GM23248 (cell line): ENCODE data around the gene OR5H6. TPM values are rescaled to one million over a fixed set of nuclear protein-coding genes. Genes with fewer than 3 reads are reported as not detected.

Experiments used
- DNase-seq: peaks from one replicate; pipeline ENCODE4 v3.0.0-alpha.2; 2015
- H2AFZ ChIP-seq: fragments of 200-600 bp; sonication (generic); 2 replicates; pipeline ENCODE4 v1.6.1; 2016; ENCODE audit warnings: antibody characterized with exemption
- H3F3A ChIP-seq: fragments of 200-600 bp; sonication (generic); 2 replicates; pipeline ENCODE4 v1.6.1; 2016; ENCODE audit warnings: mild to moderate bottlenecking, antibody characterized with exemption, mixed run types; ENCODE audit not compliant: insufficient read depth
- H3K27ac ChIP-seq: fragments of 200-600 bp; sonication (generic); 2 replicates; pipeline ENCODE4 v1.5.1; 2016; ENCODE audit warnings: mild to moderate bottlenecking
- H3K27me3 ChIP-seq: fragments of 200-600 bp; sonication (generic); replicated peaks from 2 replicates; pipeline ENCODE4 v1.6.1; 2016; ENCODE audit warnings: mild to moderate bottlenecking; ENCODE audit not compliant: insufficient read depth
- H3K36me3 ChIP-seq: fragments of 200-600 bp; sonication (generic); 2 replicates; pipeline ENCODE4 v1.6.1; 2016; ENCODE audit warnings: low read depth, mild to moderate bottlenecking
- H3K4me1 ChIP-seq: fragments of 200-600 bp; sonication (generic); 2 replicates; pipeline ENCODE4 v1.6.1; 2016; ENCODE audit warnings: mild to moderate bottlenecking; ENCODE audit not compliant: insufficient read depth
- H3K4me2 ChIP-seq: fragments of 200-600 bp; sonication (generic); one replicate; pipeline ENCODE4 v1.6.1; 2016; ENCODE audit warnings: mild to moderate bottlenecking; ENCODE audit not compliant: unreplicated experiment
- H3K4me3 ChIP-seq: fragments of 200-600 bp; sonication (generic); 2 replicates; pipeline ENCODE4 v1.5.1; 2016; ENCODE audit warnings: mild to moderate bottlenecking
- H3K79me2 ChIP-seq: fragments of 200-600 bp; sonication (generic); 2 replicates; pipeline ENCODE4 v1.6.1; 2016; ENCODE audit warnings: mild to moderate bottlenecking; ENCODE audit not compliant: insufficient read depth
- H3K9ac ChIP-seq: fragments of 200-600 bp; sonication (generic); 2 replicates; pipeline ENCODE4 v1.6.1; 2016; ENCODE audit warnings: mild to moderate bottlenecking
- H3K9me2 ChIP-seq: fragments of 200-600 bp; sonication (generic); 2 replicates; pipeline ENCODE4 v1.6.1; 2016; ENCODE audit warnings: mixed run types, mild to moderate bottlenecking, moderate library complexity; ENCODE audit not compliant: insufficient read depth
- H3K9me3 ChIP-seq: fragments of 200-600 bp; sonication (generic); one replicate; pipeline ENCODE4 v1.6.1; 2017; ENCODE audit warnings: low read depth
- H4K20me1 ChIP-seq: fragments of 200-600 bp; sonication (generic); 2 replicates; pipeline ENCODE4 v1.6.0; 2016; ENCODE audit not compliant: insufficient read depth
- EZH2 ChIP-seq: fragments of 200-600 bp; sonication (generic); IDR thresholded peaks from 2 replicates; pipeline ENCODE4 v1.6.1; 2018; ENCODE audit warnings: antibody characterized with exemption, mild to moderate bottlenecking; ENCODE audit not compliant: insufficient read depth, poor library complexity, severe bottlenecking
- EZH2phosphoT487 ChIP-seq: fragments of 200-600 bp; sonication (generic); IDR thresholded peaks from 2 replicates; pipeline ENCODE4 v1.6.1; 2018; ENCODE audit warnings: antibody characterized with exemption, moderate library complexity, mild to moderate bottlenecking, low read depth; ENCODE audit not compliant: insufficient read depth
- WGBS, 2 experiments: methylation state at CpG; one replicate each; pipeline ENCODE4 v1.1.6; 2015 to 2017; ENCODE audit warnings: low lambda C conversion rate in 2 of 2, low coverage in 1 of 2; ENCODE audit errors: missing lambda C conversion rate in 2 of 2; 5-methylcytosine and 5-hydroxymethylcytosine counted together
- in situ Hi-C: fragments of 300-500 bp; cut with MboI; formaldehyde crosslinking; loops from 2 replicates; pipeline ENCODE4 v1.15.0; 2020
- polyA plus RNA-seq: library from polyadenylated mRNA; unstranded; fragments of >200 nt; fragmentation: Nextera tagmentation; extraction: Ambion mirVana; gene quantifications from 2 replicates; pipeline ENCODE4 v1.2.1, GENCODE V29; 2016
- total RNA-seq: library from RNA; depleted of rRNA; stranded (reverse); fragments of >200 nt; shearing (Covaris generic); gene quantifications from 2 replicates; pipeline ENCODE4 v1.2.3, GENCODE V29; 2014

Gene OR5H6
- total and polyA plus RNA-seq, 2 experiments from 2014 or later: not detected

DNA sequence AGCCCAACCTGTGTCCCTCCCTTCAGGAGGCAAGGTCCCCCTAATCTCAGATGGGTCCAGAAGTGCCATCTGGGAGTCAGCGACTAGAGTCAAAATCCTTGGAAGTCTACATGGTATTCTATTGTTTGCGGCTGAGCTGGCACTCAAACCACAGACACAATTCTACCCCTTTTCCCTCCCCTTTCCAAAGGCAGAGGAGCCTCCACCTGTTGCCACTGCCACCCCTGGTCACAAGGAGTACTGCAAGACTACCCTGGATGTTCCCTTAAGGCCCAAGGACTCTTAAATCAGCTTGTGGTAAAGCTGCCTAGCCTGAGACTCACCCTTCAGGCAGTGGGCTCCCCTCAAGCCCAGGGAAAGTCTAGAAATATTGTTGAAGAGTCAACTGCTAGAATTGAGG is 4.3 kb upstream of the OR5H6 start:
- Histone ChIP-seq H3K27me3 (no peaks in the 10 kb centered on the region), H3K4me3 (no peak overlapping the region), H2AFZ (no peak overlapping the region), H3K9me3 (no peaks in the 10 kb centered on the region), H3K36me3 (no peaks in the 10 kb centered on the region), H3K79me2 (no peaks in the 10 kb centered on the region), H4K20me1 (no peaks in the 10 kb centered on the region), H3K4me1 (no peaks in the 10 kb centered on the region), H3K27ac (no peak overlapping the region), H3K4me2 (no peak overlapping the region), H3K9ac (no peak overlapping the region), H3F3A (no peaks in the 10 kb centered on the region), H3K9me2 (no peaks in the 10 kb centered on the region)
- no peak for DNase-seq
- TF ChIP-seq EZH2: no peak
- TF ChIP-seq EZH2phosphoT487: no peak
- in situ Hi-C loops: no loop called here
- WGBS, 2 experiments: 61 to 73% methylated on average over 2 of the region's 2 CpGs

DNA sequence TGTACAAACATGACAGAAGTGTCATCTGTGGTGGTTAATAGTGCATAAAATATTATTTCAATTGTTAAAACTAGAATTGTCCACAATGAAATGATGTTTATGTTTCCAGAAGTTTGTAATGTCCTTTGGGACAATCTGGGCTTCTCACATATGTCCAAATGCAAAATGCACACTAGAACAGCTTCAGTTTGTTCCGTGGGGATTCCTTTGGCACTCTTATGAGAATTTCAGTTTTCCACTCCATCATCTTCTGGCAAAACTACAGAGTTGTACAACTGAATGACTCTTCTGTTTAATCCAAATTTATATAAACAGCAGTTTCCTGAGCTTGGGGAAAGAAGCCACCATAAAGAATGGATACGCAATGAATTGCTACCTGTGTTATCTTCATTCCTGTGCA is 2.0 kb upstream of the OR5H6 start:
- H3K4me2 ChIP-seq: no peak overlapping the region

DNA sequence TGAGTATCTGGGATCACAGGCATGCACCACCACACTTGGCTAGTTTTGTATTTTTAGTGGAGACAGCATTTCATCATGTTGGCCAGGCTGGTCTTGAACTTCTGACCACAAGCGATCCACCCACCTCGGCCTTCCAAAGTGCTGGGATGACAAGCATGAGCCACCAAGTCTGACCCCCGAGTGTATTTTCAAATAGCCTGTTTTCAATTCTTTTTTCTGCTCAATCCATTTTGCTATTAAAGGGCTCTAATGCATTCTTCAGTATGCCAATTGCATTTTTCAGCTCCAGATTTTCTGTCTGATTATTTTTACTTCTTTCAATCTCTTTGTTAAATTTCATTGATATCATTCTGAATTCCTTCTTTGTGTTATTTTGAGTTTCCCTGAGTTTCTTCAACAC is 5.8 kb downstream of the OR5H6 start:
- H3K9me2 ChIP-seq: no peaks in the 10 kb centered on the region

More for the DNA sequence above, 2.0 kb upstream of the OR5H6 start:
- TF ChIP-seq EZH2phosphoT487: no peak
- no peak for TF ChIP-seq EZH2
- H3K27me3 ChIP-seq: no peaks in the 10 kb centered on the region
- H3F3A ChIP-seq: no peaks in the 10 kb centered on the region
- no peak overlapping the region for H3K4me3 ChIP-seq
- WGBS, 2 experiments: 22 to 33% methylated on average over 2 of the region's 2 CpGs
- no peaks in the 10 kb centered on the region for H3K9me3 ChIP-seq
- H3K36me3 ChIP-seq: no peaks in the 10 kb centered on the region
- no peak overlapping the region for H3K9ac ChIP-seq
- in situ Hi-C loops: no loop called here
- H3K79me2 ChIP-seq: no peaks in the 10 kb centered on the region
- no peaks in the 10 kb centered on the region for H3K4me1 ChIP-seq
- H4K20me1 ChIP-seq: no peaks in the 10 kb centered on the region
- H2AFZ ChIP-seq: no peak overlapping the region
- no peaks in the 10 kb centered on the region for H3K9me2 ChIP-seq
- no peak for DNase-seq
- H3K27ac ChIP-seq: no peak overlapping the region

DNA sequence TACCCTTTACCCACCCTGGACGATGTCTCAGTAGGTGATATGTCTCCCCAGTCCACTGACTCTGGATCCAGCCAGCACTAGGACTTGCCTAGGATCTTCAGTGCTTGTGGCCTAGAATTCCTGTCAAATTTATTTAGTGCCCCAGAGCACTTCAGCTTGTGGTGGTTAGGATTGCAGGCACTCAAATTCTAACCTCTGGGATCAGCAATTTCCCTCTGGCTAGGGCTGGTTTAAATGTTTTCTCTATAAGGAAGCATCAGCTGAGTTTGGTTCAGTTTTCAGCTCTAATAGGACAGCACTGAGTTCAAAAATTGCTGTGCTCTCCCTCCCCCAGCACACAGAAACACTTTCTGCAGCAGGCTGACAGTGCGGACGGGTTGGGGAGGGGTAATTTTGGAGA is 8.1 kb downstream of the OR5H6 start:
- no peaks in the 10 kb centered on the region for H3F3A ChIP-seq
- TF ChIP-seq EZH2 (no peak), EZH2phosphoT487 (no peak)
- in situ Hi-C loops: no loop called here
- H3K4me3 ChIP-seq: no peak overlapping the region
- no peak overlapping the region for H3K9ac ChIP-seq
- H3K36me3 ChIP-seq: no peaks in the 10 kb centered on the region
- H3K9me3 ChIP-seq: peaks cover 4% of the 10 kb centered on the region
- H3K4me2 ChIP-seq: no peak overlapping the region
- no peak overlapping the region for H3K27ac ChIP-seq
- no peaks in the 10 kb centered on the region for H3K27me3 ChIP-seq
- no peak overlapping the region for H2AFZ ChIP-seq
- no peaks in the 10 kb centered on the region for H3K4me1 ChIP-seq
- DNase-seq: no peak
- WGBS, 2 experiments: 4 to 10% methylated on average over 3 of the region's 3 CpGs
- H3K9me2 ChIP-seq: no peaks in the 10 kb centered on the region
- no peaks in the 10 kb centered on the region for H3K79me2 ChIP-seq
- no peaks in the 10 kb centered on the region for H4K20me1 ChIP-seq

More for the DNA sequence above, 5.8 kb downstream of the OR5H6 start:
- no peak for DNase-seq
- Histone ChIP-seq H3K4me2 (no peak overlapping the region), H3K36me3 (no peaks in the 10 kb centered on the region), H4K20me1 (no peaks in the 10 kb centered on the region), H3K27ac (no peak overlapping the region), H3K9me3 (peaks cover 4% of the 10 kb centered on the region), H3K9ac (no peak overlapping the region), H3F3A (no peaks in the 10 kb centered on the region), H3K27me3 (no peaks in the 10 kb centered on the region), H3K4me3 (no peak overlapping the region), H3K79me2 (no peaks in the 10 kb centered on the region), H3K4me1 (no peaks in the 10 kb centered on the region), H2AFZ (no peak overlapping the region)
- in situ Hi-C loops: no loop called here
- 20 to 32% methylated on average over 3 of the region's 3 CpGs for WGBS, 2 experiments
- no peak for TF ChIP-seq EZH2phosphoT487
- no peak for TF ChIP-seq EZH2

DNA sequence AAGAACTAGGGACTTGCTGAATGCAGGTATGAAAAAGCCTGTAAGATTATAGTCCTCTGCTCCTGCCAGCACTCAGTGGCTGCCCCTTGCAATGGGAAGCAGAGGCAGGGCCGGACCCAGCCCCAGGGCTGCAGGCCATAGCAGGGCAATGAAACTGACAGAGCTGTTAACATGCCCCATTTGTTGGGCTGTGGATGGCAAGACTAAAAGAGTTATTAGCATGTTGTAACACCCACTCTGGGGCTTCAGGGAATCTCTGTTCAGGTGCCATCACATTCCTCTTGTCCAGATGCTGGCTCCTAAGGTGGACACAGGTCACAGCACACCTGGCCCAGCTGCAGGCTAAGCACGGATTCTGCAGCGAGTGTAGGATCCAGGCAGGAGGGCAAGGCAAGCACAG is 10.9 kb downstream of the OR5H6 start:
- Histone ChIP-seq H3K27me3 (no peaks in the 10 kb centered on the region), H4K20me1 (no peaks in the 10 kb centered on the region), H3K9me3 (peaks cover 4% of the 10 kb centered on the region), H3K36me3 (no peaks in the 10 kb centered on the region), H3K9ac (no peak overlapping the region), H3K79me2 (no peaks in the 10 kb centered on the region), H3K27ac (no peak overlapping the region), H3K4me3 (no peak overlapping the region), H3K4me2 (no peak overlapping the region), H3K9me2 (no peaks in the 10 kb centered on the region), H2AFZ (no peak overlapping the region), H3K4me1 (no peaks in the 10 kb centered on the region), H3F3A (no peaks in the 10 kb centered on the region)
- WGBS, 2 experiments: 21 to 33% methylated on average over 3 of the region's 3 CpGs
- in situ Hi-C loops: no loop called here
- TF ChIP-seq EZH2phosphoT487 (no peak), EZH2 (no peak)
- no peak for DNase-seq
